B cell (primary cell): Measurements from ENCODE around the gene PJVK.

Experiments
- CTCF ChIP-seq: fragments of 200-600 bp; IDR thresholded peaks from one replicate; pipeline ENCODE4 v1.8.0; 2022; ENCODE audit warnings: antibody characterized with exemption, mild to moderate bottlenecking
- EZH2 ChIP-seq: IDR thresholded peaks from 2 replicates; pipeline ENCODE4 v1.6.1; 2012; ENCODE audit warnings: borderline replicate concordance, low read depth, mild to moderate bottlenecking, moderate library complexity, low read length; ENCODE audit not compliant: insufficient read depth, poor library complexity, severe bottlenecking

GRCh38 chr2:178479275-178479616 lies 28.1 kb downstream of the PJVK start:
- TF ChIP-seq CTCF (peak; percentile 37), EZH2 (no peak)
